EL (cell line): ENCODE data around the gene SFMBT1.

Experiments
- DNase-seq: peaks from one replicate; pipeline ENCODE4 v3.0.0-alpha.2; 2016

Gene SFMBT1

GRCh38 chr3:53045518-53046170, at the start of gene SFMBT1:
Gene SFMBT1 (minus strand): TSS chr3:53046073. CDS start chr3:52969128, 76,945 bp downstream.
- peak; percentile 73 for DNase-seq

- DNase-seq, result no peak
These were observed 47.1 kb upstream of the SFMBT1 start for GRCh38 chr3:53092942-53093341.

DNA sequence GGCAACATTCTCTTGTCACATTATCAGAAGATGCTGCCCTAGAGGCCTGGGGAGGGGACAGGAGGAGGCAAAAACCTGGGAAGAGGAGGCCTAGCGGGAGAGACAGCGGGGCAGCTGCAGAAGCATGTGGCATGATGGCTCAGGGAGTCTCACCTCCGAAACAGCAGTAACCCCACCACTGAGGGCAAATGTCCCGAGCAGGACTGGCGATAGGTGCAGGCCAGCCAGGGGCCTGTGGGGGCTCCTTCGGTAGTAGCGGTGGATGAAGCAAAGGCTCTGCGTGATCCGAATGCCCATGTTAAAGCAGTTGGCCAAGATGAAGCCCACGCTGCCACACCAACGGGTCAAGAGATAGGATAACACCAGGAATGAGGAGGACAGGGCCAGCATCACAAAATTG, 46.3 kb upstream of the SFMBT1 start:
- DNase-seq, result no peak

GRCh38 chr3:53091011-53091410, 45.1 kb upstream of the SFMBT1 start:
- no peak for DNase-seq

- no peak for DNase-seq
These were observed 43.6 kb upstream of the SFMBT1 start for GRCh38 chr3:53089511-53089910.

DNA sequence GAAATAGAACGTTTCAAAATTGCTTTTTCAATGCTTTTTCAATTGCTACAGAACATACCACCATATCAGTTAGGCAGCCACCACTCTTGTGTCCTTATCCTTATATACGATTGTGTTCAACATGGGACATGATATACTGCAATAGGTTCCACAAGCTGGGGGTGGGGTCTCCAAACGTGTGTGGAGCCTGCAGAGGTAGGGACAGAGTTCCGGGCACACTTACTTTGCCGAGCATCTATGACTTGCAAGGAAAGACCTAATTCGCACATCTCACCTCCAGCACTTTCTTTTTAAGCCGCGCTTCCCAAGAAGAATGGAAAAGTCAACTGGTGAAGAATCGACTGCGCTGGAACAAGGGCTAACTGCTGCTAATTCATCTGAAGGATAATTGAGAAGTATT, 39.6 kb upstream of the SFMBT1 start:
- DNase-seq, result no peak

- no peak for DNase-seq
These were observed 38.6 kb upstream of the SFMBT1 start for GRCh38 chr3:53084310-53085001.

GRCh38 chr3:53083949-53084309, 38.1 kb upstream of the SFMBT1 start:
- no peak for DNase-seq

GRCh38 chr3:53083521-53083920, 37.6 kb upstream of the SFMBT1 start:
- peak; percentile 25 for DNase-seq

- no peak for DNase-seq
These were observed 36.9 kb upstream of the SFMBT1 start for GRCh38 chr3:53082736-53083135.

GRCh38 chr3:53081318-53081717, 35.4 kb upstream of the SFMBT1 start:
- DNase-seq, result no peak

- DNase-seq, result no peak
These were observed 34.8 kb upstream of the SFMBT1 start for GRCh38 chr3:53080612-53081205.

DNA sequence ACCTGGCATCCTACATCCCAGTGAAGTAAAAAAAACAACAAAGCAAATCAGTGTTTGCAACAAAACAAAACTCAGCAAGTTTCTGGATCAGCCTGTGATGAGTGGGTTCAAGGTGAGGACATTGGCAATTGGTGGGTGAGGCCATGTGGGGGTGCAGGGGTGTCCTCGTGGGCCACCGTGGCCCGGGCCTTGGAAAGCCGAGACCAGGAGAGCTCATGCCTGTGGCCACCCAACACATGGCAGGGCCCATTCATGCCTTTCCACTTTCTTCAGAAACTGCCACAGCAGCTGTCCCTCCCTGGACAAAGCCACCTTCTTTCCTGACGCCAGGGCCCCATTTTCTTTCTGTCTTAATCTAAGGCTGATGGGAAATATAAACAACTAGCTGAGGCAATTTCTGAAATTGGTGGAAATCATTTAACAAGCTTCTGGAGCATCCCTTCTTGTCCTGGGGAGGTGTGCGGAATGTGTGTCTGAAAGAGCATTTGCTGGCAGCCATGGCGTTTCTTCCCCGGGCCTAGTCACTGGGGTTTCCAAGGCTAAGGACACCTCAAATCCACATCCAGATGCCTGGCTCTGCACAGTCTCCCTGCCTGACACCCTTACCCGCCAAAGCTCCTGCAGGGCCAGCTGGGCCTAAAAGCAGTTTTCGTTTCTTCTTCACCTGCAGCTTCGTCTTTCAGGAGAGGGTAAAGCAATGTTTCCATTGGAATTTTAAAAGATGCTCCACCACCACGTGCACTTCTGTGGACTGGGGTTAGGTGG, 34.1 kb upstream of the SFMBT1 start:
- DNase-seq, result no peak

DNA sequence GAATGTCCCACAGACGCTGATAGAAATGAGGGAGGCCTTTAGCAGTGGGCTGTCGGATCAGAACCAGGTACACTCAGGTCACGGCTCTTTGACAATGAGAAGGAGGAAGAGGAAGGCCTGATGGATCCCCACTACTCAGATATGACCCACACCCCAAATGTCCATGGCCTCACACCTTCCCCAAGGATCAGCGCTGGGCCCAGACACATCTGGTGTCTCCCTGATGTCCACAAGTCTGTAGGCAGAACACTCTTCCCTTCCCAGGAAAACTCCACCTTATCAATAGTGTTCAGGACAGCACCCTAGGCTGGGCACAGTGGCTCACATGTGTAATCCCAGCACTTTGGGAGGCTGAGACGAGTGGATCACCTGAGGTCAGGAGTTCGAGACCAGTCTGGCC, 33.3 kb upstream of the SFMBT1 start:
- DNase-seq, result no peak

GRCh38 chr3:53078656-53079055, 32.8 kb upstream of the SFMBT1 start:
- DNase-seq, result no peak

GRCh38 chr3:53077476-53078220, 31.8 kb upstream of the SFMBT1 start:
- DNase-seq, result no peak

- DNase-seq, result no peak
These were observed 29.9 kb upstream of the SFMBT1 start for GRCh38 chr3:53075743-53076140.

DNA sequence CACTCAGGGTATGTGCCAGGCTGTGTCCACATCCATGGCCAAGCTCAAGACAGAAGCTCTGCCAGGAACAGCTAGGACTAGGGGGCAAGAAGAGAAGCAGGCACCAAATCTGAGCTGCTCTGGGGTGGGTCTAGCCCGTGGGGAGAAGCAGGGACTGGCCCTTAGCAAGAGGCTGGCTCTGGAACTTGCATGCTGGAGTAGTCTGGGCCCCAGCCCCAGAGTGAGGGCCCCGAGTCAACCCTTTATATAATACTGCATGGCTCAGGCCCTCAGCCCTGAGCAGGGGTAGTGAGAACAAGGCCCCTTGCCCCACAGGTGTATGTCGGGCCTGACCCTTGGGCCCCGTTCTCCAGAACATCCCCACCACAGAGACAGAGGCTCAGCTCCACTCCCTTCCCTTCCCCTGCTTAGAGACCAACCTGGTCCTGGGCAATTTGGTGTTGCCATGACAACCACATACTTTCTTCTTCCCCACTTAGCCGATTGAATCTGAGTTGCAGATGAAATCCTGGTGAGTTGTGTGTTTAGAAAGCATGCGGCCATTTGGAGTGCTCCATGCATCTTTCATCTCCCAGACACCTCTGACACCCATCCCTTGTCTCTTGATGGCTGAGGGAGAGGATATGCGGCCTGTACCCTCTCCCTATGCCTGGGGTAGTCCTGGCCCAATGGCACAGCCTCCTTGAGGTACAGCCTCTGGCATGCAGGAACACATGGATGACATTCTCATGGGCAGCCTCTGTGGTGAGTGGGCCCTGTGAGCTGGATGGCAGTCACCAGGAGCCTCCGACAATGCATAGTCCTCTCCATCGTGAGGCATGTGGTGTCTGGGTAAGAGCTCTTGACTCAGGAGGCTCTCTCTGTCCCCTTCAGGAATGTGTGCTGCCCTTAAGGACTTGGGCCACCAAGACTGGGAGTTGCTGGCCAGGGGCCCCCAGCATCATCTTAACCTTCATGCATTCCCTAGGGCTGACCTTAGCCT, 29.2 kb upstream of the SFMBT1 start:
- DNase-seq, result no peak

DNA sequence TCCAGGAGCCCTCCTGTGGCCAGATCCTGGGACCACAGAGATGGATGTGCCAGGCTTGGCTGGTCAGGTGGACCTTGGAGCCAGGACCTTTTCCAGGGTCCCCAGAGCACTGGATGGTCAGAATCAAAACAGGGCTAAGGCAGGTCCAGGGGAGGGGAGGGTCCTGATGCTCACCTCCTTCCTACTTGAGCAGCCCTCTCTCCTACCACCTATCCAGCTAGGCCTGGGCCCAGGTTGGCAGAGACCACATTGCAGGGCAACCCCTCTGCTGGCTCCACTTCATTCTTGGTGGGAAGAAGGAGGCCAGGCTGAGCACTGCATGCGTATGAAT, 28.5 kb upstream of the SFMBT1 start:
- DNase-seq, result no peak

DNA sequence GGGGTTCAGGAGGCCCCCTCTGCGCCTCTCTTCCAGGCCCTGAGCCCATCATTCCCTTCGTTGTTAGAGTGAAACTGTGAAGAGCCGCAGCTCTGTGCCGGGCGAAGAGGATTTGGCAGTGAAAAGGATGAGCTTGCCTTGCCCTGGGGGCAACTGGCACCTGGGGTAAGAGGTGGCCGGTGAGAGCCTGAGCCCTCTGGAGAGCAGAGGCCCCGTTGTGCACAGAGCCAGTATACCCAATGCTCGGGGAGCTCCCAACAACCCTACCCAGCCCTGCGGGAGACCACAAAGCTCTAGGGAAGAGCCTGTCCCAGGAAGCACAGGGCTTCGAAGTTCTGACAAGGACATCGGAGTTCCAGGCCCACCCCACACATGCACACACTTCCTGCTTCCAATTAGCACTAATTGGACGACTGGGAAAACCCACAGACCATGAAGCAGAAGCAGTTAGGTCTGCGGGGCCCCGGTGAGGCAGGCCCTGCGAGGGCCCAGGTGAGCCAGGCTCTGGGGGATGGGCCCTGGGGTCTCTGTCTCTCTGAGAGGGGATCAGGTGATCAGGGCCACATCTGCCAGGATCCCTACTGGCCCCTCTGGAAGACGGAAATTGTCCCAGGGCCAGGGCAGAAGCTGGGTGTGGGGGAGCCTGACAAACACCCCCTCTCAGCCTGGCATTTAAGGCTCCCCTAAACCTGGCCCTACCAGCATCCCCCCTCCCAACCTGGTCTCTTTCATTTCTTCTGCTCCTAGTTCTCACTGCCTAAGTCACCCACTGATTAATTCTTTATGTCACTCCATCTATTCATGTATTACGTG, 27.9 kb upstream of the SFMBT1 start:
- DNase-seq, result no peak
